Stimulated activated CD4-positive, alpha-beta T cell treated with anti-CD3 and anti-CD28 coated beads, Interleukin-12 subunit alpha, Interleukin-12 subunit beta, amount 100 ng/mL, for 48 hours (primary cell): Measurements from ENCODE around the gene CSNK1G1.
"Not testable (repeated sequence)": the region's sequence is repeated elsewhere in the genome, so short reads cannot be mapped to it uniquely, and the experiment has no call there.

ENCODE experiments used
- DNase-seq, 3 donors: peaks; one replicate each; pipeline ENCODE4 v3.0.0-alpha.2; 2020; ENCODE audit warnings: low read depth in 2 of 3, low spot score in 1 of 3

CSNK1G1 gene

GRCh38 chr15:64351265-64351664 lies 4.7 kb downstream of the CSNK1G1 start:
- DNase-seq = no peak

- no peak for DNase-seq
Observed at GRCh38 chr15:64349375-64349774, 6.6 kb downstream of the CSNK1G1 start.

GRCh38 chr15:64348455-64348854 lies 7.5 kb downstream of the CSNK1G1 start:
- no peak for DNase-seq

GRCh38 chr15:64346242-64346641 lies 9.7 kb downstream of the CSNK1G1 start:
- not testable (repeated sequence) for DNase-seq

GRCh38 chr15:64344651-64345294 lies 11.2 kb downstream of the CSNK1G1 start:
- DNase-seq = no peak

GRCh38 chr15:64343841-64344240 lies 12.1 kb downstream of the CSNK1G1 start:
- no peak for DNase-seq

GRCh38 chr15:64343222-64343621 lies 12.8 kb downstream of the CSNK1G1 start:
- DNase-seq = no peak

GRCh38 chr15:64341961-64342360 lies 14.0 kb downstream of the CSNK1G1 start:
- DNase-seq = no peak

GRCh38 chr15:64340355-64340754 lies 15.6 kb downstream of the CSNK1G1 start:
- no peak for DNase-seq

- no peak for DNase-seq
Observed at GRCh38 chr15:64337761-64338160, 18.2 kb downstream of the CSNK1G1 start.

GRCh38 chr15:64333986-64334929 lies 21.7 kb downstream of the CSNK1G1 start:
- no peak for DNase-seq

- no peak for DNase-seq
Observed at GRCh38 chr15:64333516-64333915, 22.5 kb downstream of the CSNK1G1 start.

GRCh38 chr15:64331668-64332067 lies 24.3 kb downstream of the CSNK1G1 start:
- not testable (repeated sequence) for DNase-seq

GRCh38 chr15:64326975-64327374 lies 29.0 kb downstream of the CSNK1G1 start:
- DNase-seq = not testable (repeated sequence)

- DNase-seq = not testable (repeated sequence)
Observed at GRCh38 chr15:64326458-64326857, 29.5 kb downstream of the CSNK1G1 start.

GRCh38 chr15:64324165-64324877 lies 31.7 kb downstream of the CSNK1G1 start:
- no peak for DNase-seq

GRCh38 chr15:64315216-64315615 lies 40.8 kb downstream of the CSNK1G1 start:
- no peak for DNase-seq

- no peak for DNase-seq
Observed at GRCh38 chr15:64314456-64314855, 41.5 kb downstream of the CSNK1G1 start.

GRCh38 chr15:64311566-64311965 lies 44.4 kb downstream of the CSNK1G1 start:
- no peak for DNase-seq

GRCh38 chr15:64310036-64310435 lies 45.9 kb downstream of the CSNK1G1 start:
- DNase-seq = no peak

- no peak for DNase-seq
Observed at GRCh38 chr15:64305261-64305660, 50.7 kb downstream of the CSNK1G1 start.

- no peak for DNase-seq
Observed at GRCh38 chr15:64289550-64289949, 66.4 kb downstream of the CSNK1G1 start.
